IMR-90 (cell line): Measurements from ENCODE around the gene LHX8. TPM values are rescaled to one million over a fixed set of nuclear protein-coding genes. Genes with fewer than 3 reads are reported as not detected.

ENCODE experiments used
- ATAC-seq: fragments of 200-7000 bp; cut with Tn5 transposase; 2 replicates; pipeline ENCODE4 v1.9.1; 2020; ENCODE audit warnings: low read depth, mild to moderate bottlenecking, moderate library complexity
- BruUV-seq: library from RNA; stranded (reverse); fragments of 400-500 nt; replicated peaks from 2 replicates; lab custom pipeline; 2021; lab: Mats Ljungman, UMichigan
- CTCF ChIA-PET: fragments of 300-600 bp; formaldehyde crosslinking; extraction: SDS; loops from one replicate; lab custom pipeline; 2021; ENCODE audit warnings: antibody characterized with exemption; lab: Yijun Ruan, JAX
- POLR2A ChIA-PET: fragments of 300-600 bp; sonication (Branson Sonifier 250); formaldehyde crosslinking; loops from one replicate; lab custom pipeline; 2022; ENCODE audit warnings: antibody characterized with exemption; ENCODE audit not compliant: unreplicated experiment; lab: Charles Lee
- DNase-seq: peaks from one replicate; pipeline ENCODE4 v3.0.0; 2013
- H2AFZ ChIP-seq: replicated peaks from 2 replicates; pipeline ENCODE3; 2013; ENCODE audit warnings: low read length, mild to moderate bottlenecking; ENCODE audit not compliant: poor library complexity
- H2AK5ac ChIP-seq: 2 replicates; pipeline ENCODE4 v1.6.1; 2013; ENCODE audit warnings: low read depth, low read length, inconsistent platforms
- H2AK9ac ChIP-seq: replicated peaks from 2 replicates; pipeline ENCODE3; 2013; ENCODE audit warnings: mild to moderate bottlenecking, low read depth, low read length, moderate library complexity; ENCODE audit not compliant: poor library complexity
- H2BK120ac ChIP-seq: 2 replicates; pipeline ENCODE4 v1.6.1; 2013; ENCODE audit warnings: low read depth, low read length, inconsistent platforms
- H2BK15ac ChIP-seq: 3 replicates; pipeline ENCODE4 v1.6.1; 2013; ENCODE audit warnings: low read depth, low read length, inconsistent platforms
- H2BK20ac ChIP-seq: 2 replicates; pipeline ENCODE4 v1.6.1; 2013; ENCODE audit warnings: low read depth, mild to moderate bottlenecking, inconsistent platforms, low read length, moderate library complexity
- H2BK5ac ChIP-seq: 2 replicates; pipeline ENCODE4 v1.6.1; 2013; ENCODE audit warnings: mild to moderate bottlenecking, low read depth, low read length, inconsistent platforms; ENCODE audit not compliant: poor library complexity, severe bottlenecking
- H3K14ac ChIP-seq: replicated peaks from 2 replicates; pipeline ENCODE4 v1.6.1; 2013; ENCODE audit warnings: low read depth, low read length, inconsistent platforms
- H3K18ac ChIP-seq: 2 replicates; pipeline ENCODE4 v1.6.1; 2013; ENCODE audit warnings: low read depth, low read length, control low read depth
- H3K23ac ChIP-seq: 2 replicates; pipeline ENCODE4 v1.6.1; 2013; ENCODE audit warnings: low read depth, low read length, inconsistent platforms
- H3K27ac ChIP-seq: 2 replicates; pipeline ENCODE4 v1.5.1; 2013; ENCODE audit warnings: mild to moderate bottlenecking, control low read depth, low read length; ENCODE audit not compliant: insufficient read depth
- H3K27me3 ChIP-seq: 2 replicates; pipeline ENCODE4 v1.6.1; 2013; ENCODE audit warnings: low read length; ENCODE audit not compliant: control insufficient read depth, insufficient read depth
- H3K36me3 ChIP-seq: 2 replicates; pipeline ENCODE4 v1.6.1; 2013; ENCODE audit warnings: low read length, mixed read lengths; ENCODE audit not compliant: control insufficient read depth, insufficient read depth
- H3K4ac ChIP-seq: 2 replicates; pipeline ENCODE4 v1.6.1; 2013; ENCODE audit warnings: low read depth, low read length, inconsistent platforms
- H3K4me1 ChIP-seq: 2 replicates; pipeline ENCODE4 v1.6.1; 2013; ENCODE audit warnings: low read length, mixed read lengths; ENCODE audit not compliant: control insufficient read depth, insufficient read depth
- H3K4me2 ChIP-seq: 2 replicates; pipeline ENCODE4 v1.6.1; 2013; ENCODE audit warnings: low read depth, mild to moderate bottlenecking, control low read depth, low read length, moderate library complexity
- H3K4me3 ChIP-seq: 2 replicates; pipeline ENCODE4 v1.5.1; 2013; ENCODE audit warnings: low read depth, mild to moderate bottlenecking, control low read depth, low read length, moderate library complexity; ENCODE audit not compliant: insufficient read depth
- H3K56ac ChIP-seq: 2 replicates; pipeline ENCODE4 v1.6.1; 2013; ENCODE audit warnings: low read length, inconsistent platforms; ENCODE audit not compliant: insufficient read depth; ENCODE audit errors: extremely low read depth
- H3K79me1 ChIP-seq, 2 experiments: 2 replicates each; pipeline ENCODE4 v1.6.1; 2013; ENCODE audit warnings: low read length in 2 of 2, inconsistent platforms in 1 of 2, low read depth in 1 of 2
- H3K9ac ChIP-seq: 2 replicates; pipeline ENCODE4 v1.6.1; 2013; ENCODE audit warnings: low read depth, low read length, control low read depth
- H3K9me1 ChIP-seq: 2 replicates; pipeline ENCODE4 v1.6.1; 2013; ENCODE audit warnings: low read length, inconsistent platforms; ENCODE audit not compliant: insufficient read depth
- H3K9me3 ChIP-seq: 2 replicates; pipeline ENCODE4 v1.6.1; 2013; ENCODE audit warnings: low read length; ENCODE audit not compliant: control insufficient read depth, insufficient read depth
- H4K20me1 ChIP-seq: 2 replicates; pipeline ENCODE4 v1.6.1; 2013; ENCODE audit warnings: low read length, inconsistent platforms; ENCODE audit not compliant: insufficient read depth
- H4K5ac ChIP-seq: 2 replicates; pipeline ENCODE4 v1.6.1; 2013; ENCODE audit warnings: mild to moderate bottlenecking, low read depth, low read length, control low read depth
- H4K8ac ChIP-seq, 2 experiments: 2 replicates each; pipeline ENCODE4 v1.6.1; 2013; ENCODE audit warnings: low read depth in 2 of 2, low read length in 2 of 2, control low read depth in 1 of 2, inconsistent platforms in 1 of 2
- H4K91ac ChIP-seq: 2 replicates; pipeline ENCODE4 v1.6.1; 2013; ENCODE audit warnings: low read depth, low read length, inconsistent platforms; ENCODE audit not compliant: insufficient read depth
- BHLHE40 ChIP-seq: fragments of 150-350 bp; IDR thresholded peaks from 2 replicates; pipeline ENCODE4 v1.6.1; 2016; ENCODE audit warnings: mild to moderate bottlenecking, low read depth, low read length
- CEBPB ChIP-seq: IDR thresholded peaks from 2 replicates; pipeline ENCODE4 v1.6.1; 2012; ENCODE audit warnings: low read depth, low read length, improper control_type of control experiment
- CHD1 ChIP-seq: IDR thresholded peaks from 2 replicates; pipeline ENCODE4 v1.6.1; 2012; ENCODE audit warnings: low read depth, low read length, improper control_type of control experiment
- CTCF ChIP-seq: conservative IDR thresholded peaks from 2 replicates; pipeline ENCODE4 v1.5.1; 2012; ENCODE audit warnings: mild to moderate bottlenecking, low read depth, low read length, improper control_type of control experiment
- ELK1 ChIP-seq: fragments of 150-350 bp; IDR thresholded peaks from 2 replicates; pipeline ENCODE4 v1.6.1; 2016; ENCODE audit warnings: low read depth, mild to moderate bottlenecking, low read length, moderate library complexity, borderline replicate concordance
- FOS ChIP-seq: fragments of 150-350 bp; IDR thresholded peaks from 2 replicates; pipeline ENCODE4 v1.6.1; 2016; ENCODE audit warnings: low read depth, low read length
- MAFK ChIP-seq: IDR thresholded peaks from 2 replicates; pipeline ENCODE4 v1.6.1; 2012; ENCODE audit warnings: low read depth, low read length, improper control_type of control experiment
- MAZ ChIP-seq: IDR thresholded peaks from 2 replicates; pipeline ENCODE4 v1.6.1; 2012; ENCODE audit warnings: low read depth, mild to moderate bottlenecking, low read length, improper control_type of control experiment, moderate library complexity, borderline replicate concordance
- MXI1 ChIP-seq: IDR thresholded peaks from 2 replicates; pipeline ENCODE4 v1.6.1; 2012; ENCODE audit warnings: low read depth, mild to moderate bottlenecking, low read length, moderate library complexity, borderline replicate concordance
- NFE2L2 ChIP-seq: fragments of 150-350 bp; IDR thresholded peaks from 2 replicates; pipeline ENCODE4 v1.6.1; 2016; ENCODE audit warnings: low read depth, mild to moderate bottlenecking, low read length
- POLR2A ChIP-seq: IDR thresholded peaks from 2 replicates; pipeline ENCODE4 v1.6.1; 2012; ENCODE audit warnings: mild to moderate bottlenecking, low read depth, low read length
- RAD21 ChIP-seq: IDR thresholded peaks from 2 replicates; pipeline ENCODE4 v1.6.1; 2012; ENCODE audit warnings: low read length, improper control_type of control experiment
- RCOR1 ChIP-seq: IDR thresholded peaks from 2 replicates; pipeline ENCODE4 v1.6.1; 2012; ENCODE audit warnings: mild to moderate bottlenecking, low read length, improper control_type of control experiment; ENCODE audit not compliant: insufficient replicate concordance
- RFX5 ChIP-seq: IDR thresholded peaks from 2 replicates; pipeline ENCODE4 v1.8.0; 2012; ENCODE audit warnings: low read depth, mild to moderate bottlenecking, low read length, moderate library complexity
- SMC3 ChIP-seq: fragments of 150-350 bp; IDR thresholded peaks from 2 replicates; pipeline ENCODE4 v1.6.1; 2016; ENCODE audit warnings: low read depth, mild to moderate bottlenecking, antibody characterized with exemption, low read length, moderate library complexity
- USF2 ChIP-seq: fragments of 150-350 bp; IDR thresholded peaks from 2 replicates; pipeline ENCODE4 v1.6.1; 2017; ENCODE audit warnings: mild to moderate bottlenecking, antibody characterized with exemption, low read length, low read depth
- WGBS, 2 experiments: methylation state at CpG; one replicate each; pipeline versions ENCODE4 v1.1.5 to v1.1.7; 2013; ENCODE audit warnings: missing lambda C conversion rate in 2 of 2; ENCODE audit not compliant: insufficient read length in 1 of 2; ENCODE audit errors: extremely low coverage in 2 of 2; 5-methylcytosine and 5-hydroxymethylcytosine counted together
- dilution Hi-C: fragments of 300-500 bp; cut with HindIII; formaldehyde crosslinking; loops from one replicate; pipeline ENCODE4 v1.14.3; 2018; ENCODE audit warnings: low sequenced_read_pairs; ENCODE audit not compliant: unreplicated experiment
- in situ Hi-C: fragments of 300-500 bp; cut with MboI; formaldehyde crosslinking; loops from 3 replicates; pipeline ENCODE4 v1.14.3; 2019; ENCODE audit warnings: low sequenced_read_pairs, inconsistent platforms, mixed read lengths
- intact Hi-C: fragments of 100-400 bp; cut with micrococcal nuclease; formaldehyde crosslinking; loops from 2 replicates; pipeline ENCODE4 v1.10.0; 2022
- polyA plus RNA-seq, 3 experiments: library from polyadenylated mRNA; depleted of rRNA; stranded (reverse); fragments of >200 nt; gene quantifications; 2 replicates each; pipeline ENCODE4 v1.2.3, GENCODE V29; 2012; ENCODE audit warnings: low replicate concordance in 1 of 3
- total RNA-seq: library from RNA; depleted of rRNA; stranded (reverse); fragments of >200 nt; gene quantifications from 2 replicates; pipeline ENCODE4 v1.2.3, GENCODE V29; 2012

The LHX8 gene
- total and polyA plus RNA-seq, 2 of the 4 experiments (the other 2 are of a cell fraction), result not detected

- ChIA-PET CTCF (no interaction called here), POLR2A (no interaction called here)
- H3K23ac ChIP-seq, result no peak overlapping the region
- ATAC-seq (no peak), DNase-seq (no peak)
- no peaks in the 10 kb centered on the region for H3K36me3 ChIP-seq
- H3K27me3 ChIP-seq, result no peaks in the 10 kb centered on the region
- H3K4ac ChIP-seq, result no peak overlapping the region
- H2BK5ac ChIP-seq, result no peak overlapping the region
- no peak overlapping the region for H4K8ac ChIP-seq
- H2AFZ ChIP-seq, result no peak overlapping the region
- in situ Hi-C loops, result no loop called here
- no peaks in the 10 kb centered on the region for H4K20me1 ChIP-seq
- no peaks in the 10 kb centered on the region for H3K4me1 ChIP-seq
- no peak overlapping the region for H3K14ac ChIP-seq
- WGBS, 2 experiments, result no CpG with 5 or more reads among the region's 2 CpGs
- peaks cover 6% of the 10 kb centered on the region for H3K9me3 ChIP-seq
- H3K9ac ChIP-seq, result no peak overlapping the region
- no peak overlapping the region for H3K4me2 ChIP-seq
- no peak overlapping the region for H2BK120ac ChIP-seq
- H3K18ac ChIP-seq, result no peak overlapping the region
- dilution Hi-C loops, result no loop called here
- H3K4me3 ChIP-seq, result no peak overlapping the region
- intact Hi-C loops, result no loop called here
- no peak overlapping the region for H3K27ac ChIP-seq
- H2AK5ac ChIP-seq, result no peak overlapping the region
- BruUV-seq, result no TSS peak
- H2BK15ac ChIP-seq, result no peak overlapping the region
- no peak overlapping the region for H3K56ac ChIP-seq
- H4K91ac ChIP-seq, result no peak overlapping the region
- H3K79me1 ChIP-seq, result no peaks in the 10 kb centered on the region
- no peak for TF ChIP-seq FOS
- no peak for TF ChIP-seq CHD1
- TF ChIP-seq RCOR1, result no peak
- TF ChIP-seq USF2, result no peak
- TF ChIP-seq MXI1, result no peak
- TF ChIP-seq BHLHE40, result no peak
- no peak for TF ChIP-seq ELK1
- no peak for TF ChIP-seq CTCF
- TF ChIP-seq CEBPB, result no peak
- no peak for TF ChIP-seq MAFK
- TF ChIP-seq POLR2A, result no peak
- no peak for TF ChIP-seq RFX5
- TF ChIP-seq NFE2L2, result no peak
- TF ChIP-seq RAD21, result no peak
- TF ChIP-seq MAZ, result no peak
- TF ChIP-seq SMC3, result no peak
- H4K5ac ChIP-seq, result no peak overlapping the region
- H3K9me1 ChIP-seq, result no peaks in the 10 kb centered on the region
- H2BK20ac ChIP-seq, result no peak overlapping the region
- no peak overlapping the region for H2AK9ac ChIP-seq
These were observed 35.8 kb downstream of the LHX8 start for GRCh38 chr1:75170011-75170410.
